ENCODE data around the gene FGB.

FGB gene

DNA sequence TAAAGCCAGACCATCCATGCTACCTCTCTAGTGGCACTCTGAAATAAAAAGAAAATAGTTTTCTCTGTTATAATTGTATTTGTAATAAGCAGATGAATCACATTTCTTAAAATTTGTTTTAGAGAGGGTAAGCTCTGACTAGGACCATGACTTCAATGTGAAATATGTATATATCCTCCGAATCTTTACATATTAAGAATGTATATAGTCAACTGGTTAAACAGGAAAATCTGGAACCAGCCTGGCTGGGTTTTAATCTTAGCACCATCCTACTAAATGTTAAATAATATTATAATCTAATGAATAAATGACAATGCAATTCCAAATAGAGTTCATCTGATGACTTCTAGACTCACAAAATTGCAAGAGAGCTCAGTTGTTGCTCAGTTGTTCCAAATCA, 1.5 kb downstream of the FGB start:
- DNase-seq (ENCODE audit: extremely low spot score, insufficient read length, low read depth) (no peak), FAIRE-seq (no peak)

DNA sequence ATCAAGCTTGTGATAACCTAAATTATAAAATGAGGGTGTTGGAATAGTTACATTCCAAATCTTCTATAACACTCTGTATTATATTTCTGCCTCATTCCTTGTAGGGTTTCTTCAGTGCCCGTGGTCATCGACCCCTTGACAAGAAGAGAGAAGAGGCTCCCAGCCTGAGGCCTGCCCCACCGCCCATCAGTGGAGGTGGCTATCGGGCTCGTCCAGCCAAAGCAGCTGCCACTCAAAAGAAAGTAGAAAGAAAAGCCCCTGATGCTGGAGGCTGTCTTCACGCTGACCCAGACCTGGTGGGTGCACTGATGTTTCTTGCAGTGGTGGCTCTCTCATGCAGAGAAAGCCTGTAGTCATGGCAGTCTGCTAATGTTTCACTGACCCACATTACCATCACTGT, 2.9 kb downstream of the FGB start:
- no peak for FAIRE-seq
- no peak for DNase-seq (ENCODE audit: extremely low spot score, insufficient read length, low read depth)

DNA sequence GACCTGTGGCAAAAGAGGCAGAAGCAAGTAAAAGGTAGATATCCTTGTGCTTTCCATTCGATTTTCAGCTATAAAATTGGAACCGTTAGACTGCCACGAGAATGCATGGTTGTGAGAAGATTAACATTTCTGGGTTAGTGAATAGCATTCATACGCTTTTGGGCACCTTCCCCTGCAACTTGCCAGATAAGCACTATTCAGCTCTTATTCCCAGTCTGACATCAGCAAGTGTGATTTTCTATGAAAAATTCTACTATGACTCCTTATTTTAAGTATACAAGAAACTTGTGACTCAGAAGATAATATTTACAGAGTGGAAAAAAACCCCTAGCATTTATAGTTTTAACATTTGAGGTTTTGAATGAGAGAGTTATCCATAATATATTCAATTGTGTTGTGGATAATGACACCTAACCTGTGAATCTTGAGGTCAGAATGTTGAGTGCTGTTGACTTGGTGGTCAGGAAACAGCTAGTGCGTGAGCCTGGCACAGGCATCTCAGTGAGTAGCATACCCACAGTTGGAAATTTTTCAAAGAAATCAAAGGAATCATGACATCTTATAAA, 3.9 kb downstream of the FGB start:
- no peak for FAIRE-seq
- no peak for DNase-seq (ENCODE audit: extremely low spot score, insufficient read length, low read depth)

DNA sequence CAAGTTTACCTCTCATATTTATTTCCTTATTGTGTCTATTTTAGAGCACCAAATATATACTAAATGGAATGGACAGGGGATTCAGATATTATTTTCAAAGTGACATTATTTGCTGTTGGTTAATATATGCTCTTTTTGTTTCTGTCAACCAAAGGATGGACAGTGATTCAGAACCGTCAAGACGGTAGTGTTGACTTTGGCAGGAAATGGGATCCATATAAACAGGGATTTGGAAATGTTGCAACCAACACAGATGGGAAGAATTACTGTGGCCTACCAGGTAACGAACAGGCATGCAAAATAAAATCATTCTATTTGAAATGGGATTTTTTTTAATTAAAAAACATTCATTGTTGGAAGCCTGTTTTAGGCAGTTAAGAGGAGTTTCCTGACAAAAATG, 6.2 kb downstream of the FGB start:
- DNase-seq (ENCODE audit: extremely low spot score, insufficient read length, low read depth) = no peak

DNA sequence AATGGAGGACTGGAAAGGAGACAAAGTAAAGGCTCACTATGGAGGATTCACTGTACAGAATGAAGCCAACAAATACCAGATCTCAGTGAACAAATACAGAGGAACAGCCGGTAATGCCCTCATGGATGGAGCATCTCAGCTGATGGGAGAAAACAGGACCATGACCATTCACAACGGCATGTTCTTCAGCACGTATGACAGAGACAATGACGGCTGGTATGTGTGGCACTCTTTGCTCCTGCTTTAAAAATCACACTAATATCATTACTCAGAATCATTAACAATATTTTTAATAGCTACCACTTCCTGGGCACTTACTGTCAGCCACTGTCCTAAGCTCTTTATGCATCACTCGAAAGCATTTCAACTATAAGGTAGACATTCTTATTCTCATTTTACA, 6.8 kb downstream of the FGB start:
- FAIRE-seq = no peak
- no peak for DNase-seq (ENCODE audit: extremely low spot score, insufficient read length, low read depth)

More for the DNA sequence above, 6.2 kb downstream of the FGB start:
- no peak for FAIRE-seq

DNA sequence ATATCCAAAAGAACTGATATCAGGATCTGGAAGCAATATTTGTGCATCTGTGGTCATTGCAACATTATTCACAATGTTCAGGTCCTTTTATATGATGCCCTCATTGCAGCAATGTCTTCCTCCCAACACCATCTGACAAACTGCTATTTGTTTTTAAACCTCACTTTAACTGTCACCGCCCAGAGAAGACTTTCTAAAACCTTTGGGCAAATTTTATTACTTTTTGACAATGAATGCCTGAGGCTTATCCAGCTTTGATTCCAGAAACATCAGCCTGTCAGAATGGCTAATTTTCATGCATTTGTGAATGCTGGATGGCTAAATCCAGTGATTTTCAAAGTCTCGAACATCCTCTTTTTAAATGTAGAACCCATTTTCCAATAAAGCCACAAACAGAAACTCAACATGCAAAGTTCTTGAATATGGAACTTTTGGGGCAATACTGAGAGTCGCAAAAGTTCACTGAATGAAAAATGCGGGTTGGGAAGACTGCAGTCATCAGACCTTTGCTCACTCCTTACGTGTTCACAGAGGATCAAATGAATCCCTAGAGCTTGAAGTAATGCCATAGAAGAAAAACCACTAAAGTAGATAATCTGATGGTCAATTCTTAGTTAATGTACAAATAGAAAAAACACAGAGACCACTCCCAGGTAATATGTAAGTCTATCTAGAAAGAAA, 10.5 kb downstream of the FGB start:
- FAIRE-seq (no peak), DNase-seq (ENCODE audit: extremely low spot score, insufficient read length, low read depth) (no peak)

DNA sequence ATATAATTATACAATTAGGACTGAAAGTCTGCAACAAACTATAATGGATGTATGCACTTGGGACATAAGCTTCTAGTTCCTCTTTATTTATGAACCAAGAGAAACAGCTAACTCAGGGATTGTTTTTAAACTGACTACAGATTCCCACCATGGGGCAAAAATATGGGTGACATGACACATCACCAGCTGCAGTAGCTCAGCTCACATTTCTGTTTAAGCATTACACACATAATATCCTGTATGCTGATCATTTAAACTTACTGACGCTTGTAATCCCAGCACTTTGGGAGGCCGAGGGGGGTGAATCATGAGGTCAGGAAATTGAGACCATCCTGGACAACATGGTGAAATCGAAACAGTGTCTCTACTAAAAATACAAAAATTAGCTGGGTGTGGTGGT, 11.5 kb downstream of the FGB start:
- FAIRE-seq (no peak), DNase-seq (ENCODE audit: extremely low spot score, insufficient read length, low read depth) (no peak)

DNA sequence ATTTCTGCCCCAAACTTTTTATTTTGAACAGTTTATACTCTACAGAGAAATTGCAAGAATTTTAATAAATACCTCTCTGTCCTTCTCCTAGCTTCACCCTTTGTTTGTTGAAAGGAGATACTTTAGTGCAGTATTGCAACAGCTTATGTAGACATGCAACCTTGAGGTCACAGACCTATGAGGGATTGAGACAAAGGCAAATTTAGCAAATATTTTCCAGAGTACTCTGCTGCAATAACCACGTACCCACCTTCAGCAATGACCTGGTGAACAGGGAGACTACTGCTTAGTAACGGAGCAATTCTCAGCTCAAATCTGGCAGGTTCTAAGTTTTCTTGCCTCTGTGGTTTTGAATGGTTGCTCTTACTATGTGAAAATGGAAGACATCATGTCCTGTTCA, 14.5 kb downstream of the FGB start:
- no peak for DNase-seq (ENCODE audit: extremely low spot score, insufficient read length, low read depth)
- no peak for FAIRE-seq

DNA sequence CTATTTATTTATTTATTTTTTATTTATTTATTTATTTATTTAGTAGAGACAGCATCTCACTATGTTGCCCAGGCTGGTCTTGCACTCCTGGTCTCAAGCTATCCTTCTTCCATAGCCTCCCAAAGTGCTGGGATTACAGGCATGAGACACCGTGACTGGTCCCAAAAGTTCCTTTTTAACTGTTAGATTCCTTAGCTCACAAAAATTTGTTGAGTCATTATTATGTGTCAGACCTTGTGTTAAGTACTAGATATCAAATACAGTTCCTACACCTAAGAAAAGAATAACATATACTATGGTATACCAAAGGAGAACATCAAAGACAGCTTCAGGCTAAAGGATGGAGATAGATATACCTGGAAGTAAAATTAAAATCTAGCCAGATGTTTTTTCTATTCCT, 16.1 kb downstream of the FGB start:
- DNase-seq (ENCODE audit: extremely low spot score, insufficient read length, low read depth) (no peak), FAIRE-seq (no peak)

DNA sequence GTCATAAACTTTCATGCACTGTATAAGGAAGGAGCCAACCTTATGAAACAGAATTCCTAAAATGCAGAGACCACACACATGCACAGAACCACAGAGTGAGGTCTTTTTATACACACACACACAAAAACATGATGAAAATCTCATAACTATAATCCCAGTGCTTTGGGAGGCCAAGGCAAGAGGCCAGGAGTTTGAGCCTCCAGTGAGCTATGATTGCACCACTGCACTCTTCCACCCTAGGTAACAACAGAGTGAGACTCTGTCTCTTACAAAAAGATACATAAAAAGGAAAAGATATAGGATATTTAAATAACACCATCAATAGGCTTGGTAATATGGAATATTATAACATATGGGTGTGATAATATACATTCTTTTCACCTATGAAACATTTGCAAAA, 17.1 kb downstream of the FGB start:
- DNase-seq (ENCODE audit: extremely low spot score, insufficient read length, low read depth) (no peak), FAIRE-seq (no peak)

DNA sequence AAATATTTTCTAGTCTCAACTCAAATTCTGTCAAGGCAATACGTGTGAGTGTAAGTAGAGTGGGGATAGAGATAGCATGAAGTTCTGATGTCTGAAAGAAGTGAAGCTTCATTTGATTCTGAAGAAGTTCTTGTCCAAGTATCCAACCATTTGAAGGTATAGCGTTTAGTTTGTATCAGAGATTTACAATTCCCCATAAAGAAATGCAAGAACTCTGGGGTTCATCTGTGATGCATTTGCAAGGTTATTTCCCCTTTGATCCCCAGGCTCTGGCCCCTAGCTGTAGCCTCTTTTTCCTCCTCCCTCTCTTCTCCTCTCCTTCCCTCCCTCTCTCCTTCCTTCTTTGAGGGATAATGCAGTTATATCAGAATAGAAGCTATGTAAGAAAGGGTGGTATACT, 19.9 kb downstream of the FGB start:
- no peak for FAIRE-seq
- no peak for DNase-seq (ENCODE audit: extremely low spot score, insufficient read length, low read depth)

DNA sequence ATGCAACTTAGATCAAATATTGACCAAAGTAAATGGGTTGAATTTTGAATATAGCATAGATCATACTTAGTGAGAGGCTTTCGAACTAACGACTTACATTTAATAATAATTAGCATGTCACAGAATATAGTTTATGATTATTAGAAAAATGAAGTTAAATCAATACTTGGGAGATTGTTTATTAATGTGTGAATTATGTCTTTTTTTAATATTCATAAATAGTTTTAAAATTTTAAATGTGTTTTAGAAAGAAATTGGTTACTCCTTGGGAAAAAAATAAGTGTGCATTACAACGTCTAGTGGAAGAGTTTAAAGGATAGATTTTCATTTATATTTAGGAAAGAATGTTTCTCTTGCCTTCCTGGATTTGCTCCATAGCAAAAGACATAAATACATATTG, 20.4 kb downstream of the FGB start:
- DNase-seq (ENCODE audit: extremely low spot score, insufficient read length, low read depth) (no peak), FAIRE-seq (no peak)

DNA sequence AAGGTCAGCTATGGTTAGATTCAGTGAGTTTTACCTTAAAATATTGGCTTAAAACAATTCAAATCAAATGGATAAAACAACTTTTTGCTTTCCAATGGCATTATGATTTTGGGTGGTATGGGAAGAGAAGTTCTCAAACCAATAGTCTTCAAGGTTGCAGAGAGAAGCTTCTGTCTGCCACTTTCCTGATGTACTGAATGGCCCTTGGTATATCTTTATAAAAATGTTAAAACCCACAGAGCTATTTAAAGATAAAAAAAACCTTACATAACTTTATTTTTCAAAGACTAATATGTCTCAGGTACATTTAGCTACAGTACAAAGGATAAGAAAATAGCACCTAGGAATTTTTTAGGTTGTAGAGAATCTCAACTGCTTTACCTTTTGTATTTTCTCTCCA, 20.9 kb downstream of the FGB start:
- no peak for FAIRE-seq

DNA sequence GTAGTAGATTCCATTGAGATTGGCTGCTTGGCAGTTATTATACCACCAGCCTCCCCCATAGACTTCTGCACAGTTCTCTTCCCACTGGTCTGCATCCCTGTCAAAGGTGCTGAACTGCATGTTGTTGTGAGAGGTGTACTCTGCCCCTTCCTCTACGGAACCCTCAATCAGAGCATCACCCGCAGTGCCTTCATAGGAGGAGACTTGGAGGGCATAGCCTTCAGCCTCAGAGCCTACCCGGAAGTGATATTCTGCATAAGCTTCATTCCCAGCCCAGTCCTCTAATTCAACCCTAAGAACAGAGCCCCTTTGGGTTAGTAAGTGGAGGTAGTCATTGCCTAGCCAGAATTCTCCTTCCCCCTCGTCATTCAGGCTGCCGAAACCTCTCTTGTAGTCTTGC, 21.4 kb downstream of the FGB start:
- FAIRE-seq = no peak
- DNase-seq (ENCODE audit: extremely low spot score, insufficient read length, low read depth) = no peak

More for the DNA sequence above, 20.9 kb downstream of the FGB start:
- DNase-seq (ENCODE audit: extremely low spot score, insufficient read length, low read depth) = no peak

DNA sequence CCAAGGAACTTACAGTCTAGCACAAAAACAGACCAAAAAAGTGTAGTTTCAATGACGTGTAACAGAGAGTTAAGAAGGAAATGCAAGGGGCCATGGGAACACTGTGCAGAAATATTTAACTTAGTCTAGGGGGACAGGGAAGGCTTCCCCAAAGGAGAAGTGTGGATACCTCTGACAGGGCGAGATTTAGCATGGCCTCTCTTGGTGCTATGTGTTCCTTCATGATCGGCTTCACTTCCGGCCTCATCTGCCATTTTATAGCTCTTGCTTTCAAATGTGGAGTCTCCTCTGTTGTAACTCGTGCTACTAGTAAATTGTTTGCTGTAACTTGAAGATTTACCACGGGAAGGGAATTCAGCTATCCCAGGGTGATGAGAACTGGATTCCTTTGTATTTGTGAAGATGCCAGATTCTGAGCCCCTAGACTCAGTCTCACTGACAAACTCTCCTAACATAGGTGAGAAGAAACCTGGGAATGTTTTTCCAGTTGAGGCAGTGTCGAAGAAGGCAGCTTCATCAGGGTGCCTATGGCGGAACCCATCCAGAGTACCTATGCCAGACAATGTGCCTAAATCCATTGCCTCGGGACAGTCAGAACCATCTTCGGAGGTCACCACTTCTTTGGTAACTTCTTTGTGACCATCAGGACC, 22.7 kb downstream of the FGB start:
- FAIRE-seq = no peak
- DNase-seq (ENCODE audit: extremely low spot score, insufficient read length, low read depth) = no peak

DNA sequence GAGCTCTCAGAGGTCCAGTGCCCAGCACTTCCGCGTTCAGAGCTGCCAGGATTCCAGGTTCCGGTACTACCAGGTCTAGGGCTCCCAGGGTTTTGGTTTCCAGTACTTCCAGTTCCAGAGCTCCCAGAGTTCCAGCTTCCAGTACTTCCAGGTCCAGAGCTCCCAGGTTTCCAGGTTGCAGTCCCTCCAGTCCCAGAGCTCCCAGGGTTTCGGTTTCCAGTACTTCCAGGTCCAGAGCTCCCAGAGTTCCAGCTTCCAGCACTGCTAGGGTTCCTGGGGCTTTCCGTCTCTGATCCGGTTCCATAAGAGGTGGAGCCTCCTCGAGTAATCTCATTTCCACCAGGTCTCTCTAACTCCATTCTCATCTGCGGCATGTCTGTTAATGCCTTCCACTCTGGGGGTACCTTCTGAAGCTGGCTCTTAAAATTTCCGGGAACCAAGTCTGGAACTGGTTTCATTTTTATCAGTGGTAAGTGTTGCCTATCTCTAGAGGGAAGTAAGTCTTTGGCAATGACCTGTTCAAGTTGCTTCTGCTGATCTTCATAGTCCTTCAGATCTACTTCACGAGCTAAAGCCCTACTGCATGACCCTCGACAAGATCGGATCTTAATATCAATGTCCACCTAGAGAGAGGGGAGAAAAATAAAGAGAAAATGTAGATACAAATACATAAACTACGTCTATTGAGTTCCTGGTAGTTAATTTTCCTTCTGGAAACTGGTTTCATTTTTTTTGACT, 23.7 kb downstream of the FGB start:
- no peak for DNase-seq (ENCODE audit: extremely low spot score, insufficient read length, low read depth)
- FAIRE-seq = no peak

DNA sequence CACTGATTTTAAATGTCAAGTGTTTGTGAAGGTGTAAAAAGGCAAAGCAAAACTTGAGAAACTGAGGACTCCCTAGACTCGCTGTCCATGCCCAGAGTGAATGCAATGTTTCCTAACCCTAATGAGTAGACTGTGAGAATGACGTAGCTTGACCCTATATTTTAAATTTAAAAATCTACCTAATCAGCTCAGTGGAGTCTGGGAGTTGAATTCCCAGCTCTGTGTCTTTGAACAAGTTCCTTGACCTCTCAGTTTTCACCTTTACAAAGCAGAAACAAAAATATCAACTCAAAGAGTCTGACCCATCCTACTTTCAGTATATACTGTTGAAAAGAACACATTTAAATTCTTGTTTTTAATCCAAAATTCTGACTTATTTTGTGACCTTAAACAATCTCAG, 25.4 kb downstream of the FGB start:
- FAIRE-seq (no peak), DNase-seq (ENCODE audit: extremely low spot score, insufficient read length, low read depth) (no peak)

DNA sequence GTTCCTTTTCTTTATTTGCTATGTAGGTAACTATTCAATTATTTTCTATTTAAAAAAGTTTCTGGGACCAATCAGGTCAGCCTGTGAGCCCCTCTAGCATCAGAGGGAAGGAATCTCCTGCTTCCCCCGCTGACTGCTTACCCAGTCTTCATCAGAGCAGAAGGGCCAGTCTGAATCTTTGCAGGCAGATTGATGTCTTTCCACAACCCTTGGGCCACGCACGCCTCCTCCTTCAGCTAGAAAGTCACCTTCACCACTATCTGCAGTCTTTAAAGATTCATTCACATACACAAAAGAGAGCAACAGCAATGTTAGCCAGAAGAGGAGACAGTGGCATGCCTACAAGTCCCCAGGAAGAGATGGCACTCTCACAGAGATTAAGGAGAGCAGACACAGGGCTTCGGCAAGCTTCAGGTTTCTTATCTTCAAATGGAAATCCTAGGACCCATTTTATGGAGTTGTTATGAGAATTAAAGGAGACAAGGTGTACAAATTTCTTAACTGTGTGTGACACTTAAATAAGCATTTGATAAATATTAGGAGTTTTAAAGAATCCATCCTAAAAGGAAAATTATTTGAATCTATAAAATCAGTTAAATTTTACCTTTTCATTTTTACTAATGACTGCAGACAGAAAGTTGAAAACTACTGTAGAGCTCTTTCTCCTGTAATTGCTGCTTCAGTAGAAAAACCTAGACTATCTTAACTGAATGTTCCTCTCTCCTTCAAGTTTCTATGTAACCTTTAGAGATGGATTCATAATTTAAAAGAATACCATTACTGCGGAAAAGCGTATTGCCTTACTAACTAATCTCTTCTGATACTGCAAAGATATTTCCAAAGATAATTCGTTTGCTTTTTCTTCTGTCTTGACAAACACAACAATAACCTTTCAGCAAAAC, 26.7 kb downstream of the FGB start:
- no peak for DNase-seq (ENCODE audit: extremely low spot score, insufficient read length, low read depth)
- FAIRE-seq = no peak

DNA sequence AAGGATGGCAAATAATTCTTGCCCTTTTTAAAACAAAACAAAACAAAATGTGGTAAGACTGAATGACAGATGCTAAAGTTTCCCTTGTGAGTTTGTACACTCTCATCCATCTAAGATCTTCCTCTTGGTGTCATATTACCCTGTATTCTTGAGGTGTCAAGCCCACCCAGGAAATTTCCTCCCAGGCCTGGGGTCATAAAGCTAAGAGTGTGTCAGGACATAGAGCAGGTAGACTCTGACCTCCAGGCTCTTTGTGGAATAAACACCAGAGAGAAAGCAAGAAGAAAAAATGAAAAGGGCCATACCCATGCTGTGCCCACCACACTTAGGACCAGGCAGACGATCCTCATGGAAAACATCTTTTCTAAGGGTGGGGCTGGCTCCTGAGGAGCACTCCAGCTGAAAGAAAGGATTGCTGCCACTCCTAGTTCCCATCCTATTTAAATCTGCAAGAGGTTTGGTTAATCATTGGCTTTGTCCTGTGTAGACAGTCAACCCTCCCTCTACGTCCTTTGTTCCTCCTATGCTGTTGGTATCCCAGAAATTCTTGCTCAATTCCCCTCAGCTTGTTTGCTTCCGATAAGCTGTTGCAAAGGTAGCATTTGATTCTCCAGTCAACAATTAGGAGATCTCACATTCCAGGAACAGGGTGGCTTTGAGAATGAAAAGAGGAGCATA, 27.7 kb downstream of the FGB start, which contains the start of gene FGA:
TSS of gene FGA (minus strand) at position 414 of the 678 bp plus-strand sequence. CDS start at position 359, 55 bp downstream.
- FAIRE-seq (no peak), DNase-seq (ENCODE audit: extremely low spot score, insufficient read length, low read depth) (no peak)

Measured in GM18507 (cell line).